Measurements from ENCODE around the gene TRMT6. TPM values are rescaled to one million over a fixed set of nuclear protein-coding genes. Genes with fewer than 3 reads are reported as not detected.

Gene TRMT6
- total RNA-seq, 1 experiment from 2014 or later, result 13.2 TPM

- Histone ChIP-seq H2AFZ (ENCODE audit: low read depth, low read length, poor library complexity, severe bottlenecking) (no peak overlapping the region), H3K4me3 (replicated peaks in 1 of 2; ENCODE audit: low read depth in 1 of 2, low read length in 2 of 2) (no peak overlapping the region), H3K36me3 (ENCODE audit: control insufficient read depth in 1 of 2, insufficient read depth in 2 of 2, low read length in 2 of 2) (peaks cover 12 to 29% of the 10 kb centered on the region in 2 experiments), H3K79me2 (ENCODE audit: insufficient read depth, low read length) (peaks cover 17% of the 10 kb centered on the region), H3K4me2 (ENCODE audit: low read length) (no peak overlapping the region), H3K27me3 (ENCODE audit: insufficient read depth, low read length) (no peaks in the 10 kb centered on the region), H3K27ac (ENCODE audit: low read depth, low read length) (no peak overlapping the region; the same call in 1 of the 2 replicates), H3K9me3 (ENCODE audit: control insufficient read depth in 1 of 2, insufficient read depth in 1 of 2, low read depth in 1 of 2, low read length in 2 of 2) (no peaks in the 10 kb centered on the region), H3K9ac (ENCODE audit: low read length) (no peak overlapping the region), H3K4me1 (ENCODE audit: control insufficient read depth in 1 of 2, insufficient read depth in 2 of 2, low read length in 2 of 2) (peaks cover 0 to 4% of the 10 kb centered on the region in 2 experiments; a peak in 1 of 4 replicates), H3K9me2 (ENCODE audit: insufficient read depth) (no peaks in the 10 kb centered on the region), H4K20me1 (ENCODE audit: insufficient read depth) (peaks cover 4% of the 10 kb centered on the region; the same call in 1 of the 2 replicates)
- intact Hi-C loops (cut with micrococcal nuclease), result no loop called here
- ChIA-PET POLR2A (no interaction called here), RAD21 (ENCODE audit: low non-redundant PET in 1 of 2, low total read pairs in 2 of 2, uncharacterized antibody in 2 of 2, unreplicated experiment in 2 of 2) (no interaction called here), CTCF (no interaction called here)
- ATAC-seq, result no peak
- no peak for TF ChIP-seq ATF3 (IDR thresholded peaks at IDR 0.05)
- no peak for TF ChIP-seq SRF (IDR thresholded peaks at IDR 0.05; ENCODE audit: low read depth)
- no peak for TF ChIP-seq SIN3A (IDR thresholded peaks at IDR 0.05; ENCODE audit: low read depth)
- no peak for TF ChIP-seq JUND (IDR thresholded peaks at IDR 0.05)
- no peak for TF ChIP-seq TCF7L2 (IDR thresholded peaks at IDR 0.05; ENCODE audit: borderline replicate concordance, extremely low read depth, insufficient read depth, insufficient read length)
- TF ChIP-seq FOSL1 (IDR thresholded peaks at IDR 0.05; ENCODE audit: low read depth), result no peak
- TF ChIP-seq, protein P1, sequence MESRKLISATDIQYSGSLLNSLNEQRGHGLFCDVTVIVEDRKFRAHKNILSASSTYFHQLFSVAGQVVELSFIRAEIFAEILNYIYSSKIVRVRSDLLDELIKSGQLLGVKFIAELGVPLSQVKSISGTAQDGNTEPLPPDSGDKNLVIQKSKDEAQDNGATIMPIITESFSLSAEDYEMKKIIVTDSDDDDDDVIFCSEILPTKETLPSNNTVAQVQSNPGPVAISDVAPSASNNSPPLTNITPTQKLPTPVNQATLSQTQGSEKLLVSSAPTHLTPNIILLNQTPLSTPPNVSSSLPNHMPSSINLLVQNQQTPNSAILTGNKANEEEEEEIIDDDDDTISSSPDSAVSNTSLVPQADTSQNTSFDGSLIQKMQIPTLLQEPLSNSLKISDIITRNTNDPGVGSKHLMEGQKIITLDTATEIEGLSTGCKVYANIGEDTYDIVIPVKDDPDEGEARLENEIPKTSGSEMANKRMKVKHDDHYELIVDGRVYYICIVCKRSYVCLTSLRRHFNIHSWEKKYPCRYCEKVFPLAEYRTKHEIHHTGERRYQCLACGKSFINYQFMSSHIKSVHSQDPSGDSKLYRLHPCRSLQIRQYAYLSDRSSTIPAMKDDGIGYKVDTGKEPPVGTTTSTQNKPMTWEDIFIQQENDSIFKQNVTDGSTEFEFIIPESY (IDR thresholded peaks at IDR 0.05; ENCODE audit: extremely low read depth, insufficient replicate concordance, low read length), result no peak
- DNase-seq (ENCODE audit: low read depth, low spot score), result no peak
- no TSS peak for BruUV-seq (replicated peaks)
These were observed 19.6 kb upstream of the TRMT6 start for GRCh38 chr20:5969940-5970339.

DNA sequence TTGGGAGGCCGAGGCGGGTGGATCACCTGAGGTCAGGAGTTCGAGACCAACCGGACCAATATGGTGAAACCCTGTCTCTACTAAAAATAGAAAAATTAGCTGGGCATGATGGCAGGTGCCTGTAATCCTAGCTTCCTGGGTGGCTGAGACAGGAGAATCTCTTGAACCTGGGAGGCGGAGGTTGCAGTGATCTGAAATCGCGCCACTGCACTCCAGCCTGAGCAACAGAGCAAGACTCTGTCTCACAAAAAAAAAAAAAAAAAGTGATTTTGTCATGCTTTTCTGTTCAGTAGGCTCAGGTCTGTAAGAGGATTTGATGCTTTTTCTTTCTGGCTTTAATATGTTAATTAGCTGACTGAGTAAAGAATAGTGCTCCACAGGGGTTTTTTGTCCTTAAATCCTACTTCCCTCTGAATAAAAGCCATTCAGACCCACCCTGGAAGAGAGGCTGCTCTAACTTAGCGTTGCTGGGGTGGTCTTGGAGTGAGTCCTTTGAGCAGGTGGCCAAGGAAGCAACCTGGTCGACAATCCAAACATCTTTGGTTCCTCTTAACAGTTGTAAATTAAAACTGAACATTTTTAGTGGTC, 19.1 kb upstream of the TRMT6 start:
- H3K79me2 ChIP-seq (ENCODE audit: insufficient read depth, low read length), result peaks cover 22% of the 10 kb centered on the region
- H3K27ac ChIP-seq (ENCODE audit: low read depth, low read length), result no peak overlapping the region
- no TSS peak for BruUV-seq (replicated peaks)
- H2AFZ ChIP-seq (ENCODE audit: low read depth, low read length, poor library complexity, severe bottlenecking), result no peak overlapping the region
- H4K20me1 ChIP-seq (ENCODE audit: insufficient read depth), result peaks cover 4% of the 10 kb centered on the region; the same call in 1 of the 2 replicates
- no peak overlapping the region for H3K4me2 ChIP-seq (ENCODE audit: low read length)
- no peaks in the 10 kb centered on the region for H3K9me3 ChIP-seq (ENCODE audit: control insufficient read depth in 1 of 2, insufficient read depth in 1 of 2, low read depth in 1 of 2, low read length in 2 of 2)
- POLR2A ChIA-PET, result no interaction called here
- no peak for ATAC-seq
- CTCF ChIA-PET, result no interaction called here
- DNase-seq (ENCODE audit: low read depth, low spot score), result no peak
- intact Hi-C loops (cut with micrococcal nuclease), result no loop called here
- H3K27me3 ChIP-seq (ENCODE audit: insufficient read depth, low read length), result no peaks in the 10 kb centered on the region
- no peak overlapping the region for H3K4me3 ChIP-seq (replicated peaks in 1 of 2; ENCODE audit: low read depth in 1 of 2, low read length in 2 of 2)
- RAD21 ChIA-PET (ENCODE audit: low non-redundant PET in 1 of 2, low total read pairs in 2 of 2, uncharacterized antibody in 2 of 2, unreplicated experiment in 2 of 2), result no interaction called here
- H3K9ac ChIP-seq (ENCODE audit: low read length), result no peak overlapping the region
- peaks cover 0 to 4% of the 10 kb centered on the region in 2 experiments; a peak in 1 of 4 replicates for H3K4me1 ChIP-seq (ENCODE audit: control insufficient read depth in 1 of 2, insufficient read depth in 2 of 2, low read length in 2 of 2)
- H3K36me3 ChIP-seq (ENCODE audit: control insufficient read depth in 1 of 2, insufficient read depth in 2 of 2, low read length in 2 of 2), result peaks cover 12 to 30% of the 10 kb centered on the region in 2 experiments
- H3K9me2 ChIP-seq (ENCODE audit: insufficient read depth), result no peaks in the 10 kb centered on the region
- TF ChIP-seq SRF (IDR thresholded peaks at IDR 0.05; ENCODE audit: low read depth) (no peak), FOSL1 (IDR thresholded peaks at IDR 0.05; ENCODE audit: low read depth) (no peak), CBX3 (IDR thresholded peaks at IDR 0.05; ENCODE audit: low read depth) (no peak), TCF7L2 (IDR thresholded peaks at IDR 0.05; ENCODE audit: borderline replicate concordance, extremely low read depth, insufficient read depth, insufficient read length) (no peak), CTCF (IDR thresholded peaks at IDR 0.05 in 2 of 3, conservative IDR thresholded peaks at IDR 0.05 in 1 of 3; ENCODE audit: borderline replicate concordance in 1 of 3, insufficient read depth in 1 of 3, low read depth in 2 of 3, low read length in 2 of 3) (no peak), EZH2 (IDR thresholded peaks at IDR 0.05) (no peak), POLR2AphosphoS5 (IDR thresholded peaks at IDR 0.05; ENCODE audit: low read depth, low read length) (no peak), ZFX (IDR thresholded peaks at IDR 0.05) (no peak), RAD21 (IDR thresholded peaks at IDR 0.05; ENCODE audit: low read depth) (no peak), YY1 (IDR thresholded peaks at IDR 0.05; ENCODE audit: extremely low read depth, insufficient replicate concordance, low read depth, low read length) (no peak), EZH2phosphoT487 (IDR thresholded peaks at IDR 0.05; ENCODE audit: borderline replicate concordance) (no peak), JUND (IDR thresholded peaks at IDR 0.05) (no peak)
- TF ChIP-seq, protein P2, sequence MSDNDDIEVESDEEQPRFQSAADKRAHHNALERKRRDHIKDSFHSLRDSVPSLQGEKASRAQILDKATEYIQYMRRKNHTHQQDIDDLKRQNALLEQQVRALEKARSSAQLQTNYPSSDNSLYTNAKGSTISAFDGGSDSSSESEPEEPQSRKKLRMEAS (IDR thresholded peaks at IDR 0.05), result no peak

Measured in HCT116 (cell line).